GM12891 (cell line): ENCODE results near the gene AKAP9.

Source experiments
- POLR2AphosphoS5 ChIP-seq: IDR thresholded peaks from 2 replicates; pipeline ENCODE4 v1.6.1; 2011; ENCODE audit warnings: low read depth, low read length, control low read depth
- TAF1 ChIP-seq: IDR thresholded peaks from 2 replicates; pipeline ENCODE4 v1.6.1; 2011; ENCODE audit warnings: low read depth, low read length, control low read depth

GRCh38 chr7:91959023-91959422, 18.4 kb downstream of the AKAP9 start:
- TF ChIP-seq POLR2AphosphoS5 = no peak
- TF ChIP-seq TAF1 = no peak
